Measurements from ENCODE around the gene TGFBR3. TPM values are rescaled to one million over a fixed set of nuclear protein-coding genes. Genes with fewer than 3 reads are reported as not detected.

Gene TGFBR3
- total RNA-seq, 1 experiment from 2014 or later = 12.2 TPM

- no peak overlapping the region for H3K4me3 Mint-ChIP-seq (ENCODE audit: unreplicated experiment)
- ChIA-PET POLR2A (no interaction called here), CTCF (no interaction called here)
- H3K4me1 ChIP-seq = 0 out of 2 replicates have a peak, but pooled peaks cover 5% of the 10 kb centered on the region
- H3K27me3 Mint-ChIP-seq (ENCODE audit: insufficient read depth, unreplicated experiment) = no peaks in the 10 kb centered on the region
- intact Hi-C loops (cut with micrococcal nuclease; ENCODE audit: unreplicated experiment) = loop anchor here (10.0 kb wide), 3 partner anchors 133 to 277 kb away; no protein-coding TSS in a partner anchor
- DNase-seq = no peak
- no peaks in the 10 kb centered on the region for H3K36me3 ChIP-seq (ENCODE audit: control insufficient read depth, insufficient read depth, low read length)
- H3K9me3 ChIP-seq = no peaks in the 10 kb centered on the region
- peaks cover 17% of the 10 kb centered on the region for H3K4me1 Mint-ChIP-seq (ENCODE audit: low read depth, unreplicated experiment)
- no peak for TF ChIP-seq CTCF (IDR thresholded peaks at IDR 0.05; ENCODE audit: insufficient read depth in 1 of 2, low read depth in 1 of 2, low read length in 1 of 2, severe bottlenecking in 1 of 2, unreplicated experiment in 1 of 2)
- H3K36me3 Mint-ChIP-seq (ENCODE audit: insufficient read depth, unreplicated experiment) = no peaks in the 10 kb centered on the region
- H3K27ac Mint-ChIP-seq (ENCODE audit: unreplicated experiment) = no peak overlapping the region
- no peaks in the 10 kb centered on the region for H3K9me3 Mint-ChIP-seq (ENCODE audit: unreplicated experiment)
- H3K4me3 ChIP-seq (ENCODE audit: low read depth, low read length) = no peak overlapping the region
- BruUV-seq (replicated peaks) = no TSS peak
- no peaks in the 10 kb centered on the region for H3K27me3 ChIP-seq (replicated peaks; ENCODE audit: control insufficient read depth, insufficient read depth, low read length)
Measured at GRCh38 chr1:91791691-91792488, 94.1 kb downstream of the TGFBR3 start.

GRCh38 chr1:91791103-91791502 lies 94.8 kb downstream of the TGFBR3 start:
- no peak overlapping the region for H3K4me3 Mint-ChIP-seq (ENCODE audit: unreplicated experiment)
- intact Hi-C loops (cut with micrococcal nuclease; ENCODE audit: unreplicated experiment) = loop anchor here (10.0 kb wide), 3 partner anchors 134 to 276 kb away; no protein-coding TSS in a partner anchor
- no TSS peak for BruUV-seq (replicated peaks)
- no peaks in the 10 kb centered on the region for H3K36me3 Mint-ChIP-seq (ENCODE audit: insufficient read depth, unreplicated experiment)
- no peak overlapping the region for H3K27ac Mint-ChIP-seq (ENCODE audit: unreplicated experiment)
- H3K4me1 Mint-ChIP-seq (ENCODE audit: low read depth, unreplicated experiment) = peaks cover 17% of the 10 kb centered on the region
- Histone ChIP-seq H3K9me3 (no peaks in the 10 kb centered on the region), H3K4me3 (ENCODE audit: low read depth, low read length) (no peak overlapping the region), H3K4me1 (0 out of 2 replicates have a peak, but pooled peaks cover 5% of the 10 kb centered on the region), H3K36me3 (ENCODE audit: control insufficient read depth, insufficient read depth, low read length) (no peaks in the 10 kb centered on the region), H3K27me3 (replicated peaks; ENCODE audit: control insufficient read depth, insufficient read depth, low read length) (no peaks in the 10 kb centered on the region)
- ChIA-PET POLR2A (no interaction called here), CTCF (interaction anchor here (0.6 to 0.7 kb wide), 5 partner anchors 40 to 587 kb away, joined by 3 to 6 read pairs (median 3); no protein-coding TSS in a partner anchor)
- H3K27me3 Mint-ChIP-seq (ENCODE audit: insufficient read depth, unreplicated experiment) = no peaks in the 10 kb centered on the region
- TF ChIP-seq CTCF (IDR thresholded peaks at IDR 0.05; ENCODE audit: insufficient read depth in 1 of 2, low read depth in 1 of 2, low read length in 1 of 2, severe bottlenecking in 1 of 2, unreplicated experiment in 1 of 2) = no peak
- DNase-seq = peak in 1 of 2 experiments; percentile 29
- H3K9me3 Mint-ChIP-seq (ENCODE audit: unreplicated experiment) = no peaks in the 10 kb centered on the region

GRCh38 chr1:91790392-91790791 lies 95.6 kb downstream of the TGFBR3 start:
- ChIA-PET POLR2A (no interaction called here), CTCF (interaction anchor here (0.6 to 0.7 kb wide), 4 partner anchors 39 to 588 kb away, joined by 3 to 6 read pairs (median 4); no protein-coding TSS in a partner anchor)
- no peaks in the 10 kb centered on the region for H3K36me3 ChIP-seq (ENCODE audit: control insufficient read depth, insufficient read depth, low read length)
- Mint-ChIP-seq H3K27ac (ENCODE audit: unreplicated experiment) (no peak overlapping the region), H3K36me3 (ENCODE audit: insufficient read depth, unreplicated experiment) (no peaks in the 10 kb centered on the region), H3K4me1 (ENCODE audit: low read depth, unreplicated experiment) (peaks cover 17% of the 10 kb centered on the region), H3K9me3 (ENCODE audit: unreplicated experiment) (no peaks in the 10 kb centered on the region), H3K27me3 (ENCODE audit: insufficient read depth, unreplicated experiment) (no peaks in the 10 kb centered on the region), H3K4me3 (ENCODE audit: unreplicated experiment) (no peak overlapping the region)
- no peaks in the 10 kb centered on the region for H3K9me3 ChIP-seq
- no peaks in the 10 kb centered on the region for H3K27me3 ChIP-seq (replicated peaks; ENCODE audit: control insufficient read depth, insufficient read depth, low read length)
- H3K4me3 ChIP-seq (ENCODE audit: low read depth, low read length) = no peak overlapping the region
- intact Hi-C loops (cut with micrococcal nuclease; ENCODE audit: unreplicated experiment) = loop anchor here (10.0 kb wide), 3 partner anchors 134 to 276 kb away; no protein-coding TSS in a partner anchor
- no peak for TF ChIP-seq CTCF (IDR thresholded peaks at IDR 0.05; ENCODE audit: insufficient read depth in 1 of 2, low read depth in 1 of 2, low read length in 1 of 2, severe bottlenecking in 1 of 2, unreplicated experiment in 1 of 2)
- BruUV-seq (replicated peaks) = no TSS peak
- DNase-seq = no peak
- 0 out of 2 replicates have a peak, but pooled peaks cover 5% of the 10 kb centered on the region for H3K4me1 ChIP-seq
